ENCODE results near the gene DAPK2.

Gene DAPK2

GRCh38 chr15:63990454-63990853, 55.8 kb downstream of the DAPK2 start:
- no peak for FAIRE-seq
- DNase-seq (ENCODE audit: insufficient read length, low spot score) = no peak
- no peak for TF ChIP-seq PAX5 (IDR thresholded peaks at IDR 0.05; ENCODE audit: insufficient read depth, low read length, severe bottlenecking)
- TF ChIP-seq SPI1 (IDR thresholded peaks at IDR 0.05; ENCODE audit: low read depth, low read length) = peak; percentile 82

GRCh38 chr15:63987796-63988378, 58.4 kb downstream of the DAPK2 start:
- DNase-seq (ENCODE audit: insufficient read length, low spot score) (no peak), FAIRE-seq (peak; percentile 41)
- no peak for TF ChIP-seq POU2F2 (IDR thresholded peaks at IDR 0.05; ENCODE audit: low read depth, low read length)
- no peak for TF ChIP-seq POLR2A (IDR thresholded peaks at IDR 0.05; ENCODE audit: low read depth, low read length)
- TF ChIP-seq POLR2AphosphoS5 (IDR thresholded peaks at IDR 0.05; ENCODE audit: low read depth, low read length) = no peak
- TF ChIP-seq PAX5 (IDR thresholded peaks at IDR 0.05; ENCODE audit: insufficient read depth, low read length, severe bottlenecking) = no peak
- TF ChIP-seq SPI1 (IDR thresholded peaks at IDR 0.05; ENCODE audit: low read depth, low read length) = no peak
- no peak for TF ChIP-seq TAF1 (IDR thresholded peaks at IDR 0.05; ENCODE audit: low read depth, low read length)

- TF ChIP-seq POLR2A (IDR thresholded peaks at IDR 0.05; ENCODE audit: low read depth, low read length) = no peak
- peak; percentile 86 for TF ChIP-seq SPI1 (IDR thresholded peaks at IDR 0.05; ENCODE audit: low read depth, low read length)
- no peak for TF ChIP-seq PAX5 (IDR thresholded peaks at IDR 0.05; ENCODE audit: insufficient read depth, low read length, severe bottlenecking)
- peak; percentile 99 for TF ChIP-seq POU2F2 (IDR thresholded peaks at IDR 0.05; ENCODE audit: low read depth, low read length)
- peak; percentile 89 for FAIRE-seq
- no peak for DNase-seq (ENCODE audit: insufficient read length, low spot score)
Observed at GRCh38 chr15:63986751-63987341, 59.4 kb downstream of the DAPK2 start.

- DNase-seq (ENCODE audit: insufficient read length, low spot score) (no peak), FAIRE-seq (no peak)
- no peak for TF ChIP-seq POLR2AphosphoS5 (IDR thresholded peaks at IDR 0.05; ENCODE audit: low read depth, low read length)
Observed at GRCh38 chr15:63986185-63986680, 60.1 kb downstream of the DAPK2 start.

- no peak for FAIRE-seq
- TF ChIP-seq POLR2AphosphoS5 (IDR thresholded peaks at IDR 0.05; ENCODE audit: low read depth, low read length) (no peak), PAX5 (IDR thresholded peaks at IDR 0.05; ENCODE audit: insufficient read depth, low read length, severe bottlenecking) (no peak), POU2F2 (IDR thresholded peaks at IDR 0.05; ENCODE audit: low read depth, low read length) (no peak), TAF1 (IDR thresholded peaks at IDR 0.05; ENCODE audit: low read depth, low read length) (no peak), POLR2A (IDR thresholded peaks at IDR 0.05; ENCODE audit: low read depth, low read length) (no peak), SPI1 (IDR thresholded peaks at IDR 0.05; ENCODE audit: low read depth, low read length) (no peak)
- DNase-seq (ENCODE audit: insufficient read length, low spot score) = no peak
Observed at GRCh38 chr15:63985221-63986184, 60.8 kb downstream of the DAPK2 start.

- FAIRE-seq = no peak
- TF ChIP-seq POLR2AphosphoS5 (IDR thresholded peaks at IDR 0.05; ENCODE audit: low read depth, low read length) (no peak), POU2F2 (IDR thresholded peaks at IDR 0.05; ENCODE audit: low read depth, low read length) (no peak), PAX5 (IDR thresholded peaks at IDR 0.05; ENCODE audit: insufficient read depth, low read length, severe bottlenecking) (no peak), TAF1 (IDR thresholded peaks at IDR 0.05; ENCODE audit: low read depth, low read length) (no peak), SPI1 (IDR thresholded peaks at IDR 0.05; ENCODE audit: low read depth, low read length) (no peak), POLR2A (IDR thresholded peaks at IDR 0.05; ENCODE audit: low read depth, low read length) (no peak)
- DNase-seq (ENCODE audit: insufficient read length, low spot score) = no peak
Observed at GRCh38 chr15:63984331-63984730, 62.0 kb downstream of the DAPK2 start.

- FAIRE-seq = peak; percentile 55
- no peak for TF ChIP-seq POU2F2 (IDR thresholded peaks at IDR 0.05; ENCODE audit: low read depth, low read length)
- no peak for TF ChIP-seq PAX5 (IDR thresholded peaks at IDR 0.05; ENCODE audit: insufficient read depth, low read length, severe bottlenecking)
- TF ChIP-seq POLR2A (IDR thresholded peaks at IDR 0.05; ENCODE audit: low read depth, low read length) = no peak
- no peak for TF ChIP-seq POLR2AphosphoS5 (IDR thresholded peaks at IDR 0.05; ENCODE audit: low read depth, low read length)
- TF ChIP-seq SPI1 (IDR thresholded peaks at IDR 0.05; ENCODE audit: low read depth, low read length) = no peak
- no peak for TF ChIP-seq TAF1 (IDR thresholded peaks at IDR 0.05; ENCODE audit: low read depth, low read length)
- DNase-seq (ENCODE audit: insufficient read length, low spot score) = no peak
Observed at GRCh38 chr15:63983061-63983711, 63.1 kb downstream of the DAPK2 start.

- FAIRE-seq (no peak), DNase-seq (ENCODE audit: insufficient read length, low spot score) (no peak)
- TF ChIP-seq POU2F2 (IDR thresholded peaks at IDR 0.05; ENCODE audit: low read depth, low read length) (no peak), TAF1 (IDR thresholded peaks at IDR 0.05; ENCODE audit: low read depth, low read length) (no peak), POLR2A (IDR thresholded peaks at IDR 0.05; ENCODE audit: low read depth, low read length) (no peak), PAX5 (IDR thresholded peaks at IDR 0.05; ENCODE audit: insufficient read depth, low read length, severe bottlenecking) (no peak), SPI1 (IDR thresholded peaks at IDR 0.05; ENCODE audit: low read depth, low read length) (no peak), POLR2AphosphoS5 (IDR thresholded peaks at IDR 0.05; ENCODE audit: low read depth, low read length) (no peak)
Observed at GRCh38 chr15:63982381-63982854, 63.9 kb downstream of the DAPK2 start.
